Measurements from ENCODE around the gene PLEKHN1.

PLEKHN1 gene

GRCh38 chr1:960363-961131 lies 5.7 kb upstream of the PLEKHN1 start, which contains the start of gene KLHL17:
KLHL17 (plus strand) TSS chr1:960584; CDS start chr1:960694, 110 bp downstream.
- no peak for DNase-seq (ENCODE audit: extremely low read depth, low read depth)
- TF ChIP-seq, protein P1, sequence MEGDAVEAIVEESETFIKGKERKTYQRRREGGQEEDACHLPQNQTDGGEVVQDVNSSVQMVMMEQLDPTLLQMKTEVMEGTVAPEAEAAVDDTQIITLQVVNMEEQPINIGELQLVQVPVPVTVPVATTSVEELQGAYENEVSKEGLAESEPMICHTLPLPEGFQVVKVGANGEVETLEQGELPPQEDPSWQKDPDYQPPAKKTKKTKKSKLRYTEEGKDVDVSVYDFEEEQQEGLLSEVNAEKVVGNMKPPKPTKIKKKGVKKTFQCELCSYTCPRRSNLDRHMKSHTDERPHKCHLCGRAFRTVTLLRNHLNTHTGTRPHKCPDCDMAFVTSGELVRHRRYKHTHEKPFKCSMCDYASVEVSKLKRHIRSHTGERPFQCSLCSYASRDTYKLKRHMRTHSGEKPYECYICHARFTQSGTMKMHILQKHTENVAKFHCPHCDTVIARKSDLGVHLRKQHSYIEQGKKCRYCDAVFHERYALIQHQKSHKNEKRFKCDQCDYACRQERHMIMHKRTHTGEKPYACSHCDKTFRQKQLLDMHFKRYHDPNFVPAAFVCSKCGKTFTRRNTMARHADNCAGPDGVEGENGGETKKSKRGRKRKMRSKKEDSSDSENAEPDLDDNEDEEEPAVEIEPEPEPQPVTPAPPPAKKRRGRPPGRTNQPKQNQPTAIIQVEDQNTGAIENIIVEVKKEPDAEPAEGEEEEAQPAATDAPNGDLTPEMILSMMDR (IDR thresholded peaks at IDR 0.05; ENCODE audit: low read depth, low read length): no peak

- no peak for DNase-seq (ENCODE audit: extremely low read depth, low read depth)
- TF ChIP-seq, protein P1 (IDR thresholded peaks at IDR 0.05; ENCODE audit: low read depth, low read length): no peak
Observed at GRCh38 chr1:961132-961669, 5.1 kb upstream of the PLEKHN1 start.

DNA sequence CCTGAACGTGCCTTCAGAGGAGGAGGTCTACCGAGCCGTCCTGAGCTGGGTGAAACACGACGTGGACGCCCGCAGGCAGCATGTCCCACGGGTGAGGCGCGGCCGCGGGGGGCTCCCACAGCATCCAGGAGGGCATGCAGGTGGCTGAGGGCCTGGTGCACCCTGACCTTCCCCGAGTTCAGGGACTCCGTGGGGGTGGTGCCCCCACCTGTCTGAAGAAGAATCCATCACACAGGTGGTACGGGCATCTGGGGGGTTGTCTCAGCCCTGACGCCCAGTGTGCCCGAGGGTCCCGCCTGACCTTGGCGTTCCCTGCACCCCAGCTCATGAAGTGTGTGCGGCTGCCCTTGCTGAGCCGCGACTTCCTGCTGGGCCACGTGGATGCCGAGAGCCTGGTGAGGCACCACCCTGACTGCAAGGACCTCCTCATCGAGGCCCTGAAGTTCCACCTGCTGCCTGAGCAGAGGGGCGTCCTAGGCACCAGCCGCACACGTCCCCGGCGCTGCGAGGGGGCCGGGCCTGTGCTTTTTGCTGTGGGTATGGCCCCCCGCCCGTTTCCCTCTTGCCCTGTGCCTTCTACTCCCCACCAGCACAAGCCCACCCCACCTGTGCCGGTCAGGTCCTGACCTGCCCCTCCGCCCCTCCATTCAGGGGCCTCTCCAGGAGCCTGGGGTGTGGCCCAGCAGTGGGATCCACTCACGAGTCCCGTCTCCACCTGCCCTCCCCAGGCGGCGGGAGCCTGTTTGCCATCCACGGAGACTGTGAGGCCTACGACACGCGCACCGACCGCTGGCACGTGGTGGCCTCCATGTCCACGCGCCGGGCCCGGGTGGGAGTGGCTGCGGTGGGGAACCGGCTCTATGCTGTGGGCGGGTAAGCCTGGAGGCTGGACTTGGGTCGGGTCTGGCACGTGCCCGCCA lies 3.6 kb upstream of the PLEKHN1 start:
- TF ChIP-seq, protein P1 (IDR thresholded peaks at IDR 0.05; ENCODE audit: low read depth, low read length): no peak
- DNase-seq (ENCODE audit: extremely low read depth, low read depth): no peak

GRCh38 chr1:963301-963651 lies 3.0 kb upstream of the PLEKHN1 start:
- DNase-seq (ENCODE audit: extremely low read depth, low read depth): no peak
- TF ChIP-seq, protein P1 (IDR thresholded peaks at IDR 0.05; ENCODE audit: low read depth, low read length): no peak

DNA sequence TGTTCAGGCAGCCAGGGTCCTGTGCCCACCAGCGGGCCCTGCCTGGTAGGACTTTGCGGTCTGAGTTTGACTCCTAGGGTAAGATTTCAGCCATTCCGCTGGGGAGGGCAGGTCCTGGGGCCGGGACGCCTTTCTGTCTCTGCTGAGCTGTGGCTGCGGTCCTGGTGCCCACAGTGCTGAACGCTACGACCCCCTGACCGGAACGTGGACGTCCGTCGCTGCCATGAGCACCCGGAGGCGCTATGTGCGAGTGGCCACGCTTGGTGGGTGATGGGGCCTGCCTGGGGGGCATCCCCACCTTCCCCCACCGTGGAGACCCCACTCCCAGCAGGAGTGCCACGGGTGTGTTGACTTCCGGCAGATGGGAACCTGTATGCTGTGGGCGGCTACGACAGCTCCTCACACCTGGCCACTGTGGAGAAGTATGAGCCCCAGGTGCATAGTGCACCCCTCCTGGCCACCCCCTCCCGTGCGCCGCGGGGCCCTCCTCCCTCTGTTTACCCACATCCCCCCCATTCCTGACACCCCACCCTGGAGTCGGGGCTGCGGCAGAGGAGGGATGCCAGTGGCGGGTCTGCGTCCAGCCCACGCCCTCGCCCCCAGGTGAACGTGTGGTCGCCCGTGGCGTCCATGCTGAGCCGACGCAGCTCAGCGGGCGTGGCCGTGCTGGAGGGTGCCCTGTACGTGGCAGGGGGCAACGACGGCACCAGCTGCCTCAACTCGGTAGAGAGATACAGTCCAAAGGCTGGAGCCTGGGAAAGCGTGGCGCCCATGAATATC lies 2.3 kb upstream of the PLEKHN1 start:
- TF ChIP-seq, protein P1 (IDR thresholded peaks at IDR 0.05; ENCODE audit: low read depth, low read length): no peak
- DNase-seq (ENCODE audit: extremely low read depth, low read depth): no peak

GRCh38 chr1:964691-965525 lies 1.4 kb upstream of the PLEKHN1 start:
- DNase-seq (ENCODE audit: extremely low read depth, low read depth): no peak
- TF ChIP-seq, protein P1 (IDR thresholded peaks at IDR 0.05; ENCODE audit: low read depth, low read length): no peak
